NCI-H460 (cell line): ENCODE measurements around the gene IREB2. TPM values are rescaled to one million over a fixed set of nuclear protein-coding genes. Genes with fewer than 3 reads are reported as not detected.

Source experiments
- DNase-seq: peaks from one replicate; pipeline ENCODE4 v3.0.0-alpha.2; 2016; ENCODE audit warnings: low read depth; ENCODE audit errors: extremely low read depth
- total RNA-seq: library from RNA; depleted of rRNA; stranded (reverse); fragments of >200 nt; shearing (Covaris generic); gene quantifications from 2 replicates; pipeline ENCODE4 v1.2.3, GENCODE V29; 2014

IREB2 gene
- total RNA-seq, 1 experiment from 2014 or later, result 32.4 TPM

DNA sequence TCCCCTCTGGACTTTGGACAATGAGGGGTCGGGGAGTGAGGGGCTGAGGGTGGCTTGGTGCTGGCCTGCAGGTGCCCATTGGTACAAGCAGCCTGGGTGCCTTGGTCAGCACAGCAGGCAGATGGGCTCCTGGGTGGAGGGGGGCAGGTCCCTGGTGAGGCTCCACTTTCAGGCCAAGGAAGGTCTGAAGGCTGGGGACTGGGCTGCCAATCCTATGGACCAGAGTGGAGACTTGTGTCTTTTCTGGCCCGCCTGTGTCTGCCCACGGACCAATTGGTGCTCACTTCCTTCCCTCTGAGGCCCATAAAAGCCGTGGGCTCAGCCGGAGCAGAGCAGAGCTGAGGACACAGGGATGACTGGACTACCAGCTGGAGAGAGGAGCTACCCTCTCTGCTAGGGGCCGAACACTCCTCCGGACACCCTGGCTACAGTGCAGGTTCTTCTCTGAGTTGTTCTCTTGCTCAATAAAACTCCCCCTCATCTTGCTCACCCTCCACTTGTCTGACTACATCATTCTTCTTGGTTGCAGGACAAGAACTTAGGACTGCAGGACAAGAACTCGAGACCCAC lies 31.9 kb upstream of the IREB2 start:
- DNase-seq, result no peak

DNA sequence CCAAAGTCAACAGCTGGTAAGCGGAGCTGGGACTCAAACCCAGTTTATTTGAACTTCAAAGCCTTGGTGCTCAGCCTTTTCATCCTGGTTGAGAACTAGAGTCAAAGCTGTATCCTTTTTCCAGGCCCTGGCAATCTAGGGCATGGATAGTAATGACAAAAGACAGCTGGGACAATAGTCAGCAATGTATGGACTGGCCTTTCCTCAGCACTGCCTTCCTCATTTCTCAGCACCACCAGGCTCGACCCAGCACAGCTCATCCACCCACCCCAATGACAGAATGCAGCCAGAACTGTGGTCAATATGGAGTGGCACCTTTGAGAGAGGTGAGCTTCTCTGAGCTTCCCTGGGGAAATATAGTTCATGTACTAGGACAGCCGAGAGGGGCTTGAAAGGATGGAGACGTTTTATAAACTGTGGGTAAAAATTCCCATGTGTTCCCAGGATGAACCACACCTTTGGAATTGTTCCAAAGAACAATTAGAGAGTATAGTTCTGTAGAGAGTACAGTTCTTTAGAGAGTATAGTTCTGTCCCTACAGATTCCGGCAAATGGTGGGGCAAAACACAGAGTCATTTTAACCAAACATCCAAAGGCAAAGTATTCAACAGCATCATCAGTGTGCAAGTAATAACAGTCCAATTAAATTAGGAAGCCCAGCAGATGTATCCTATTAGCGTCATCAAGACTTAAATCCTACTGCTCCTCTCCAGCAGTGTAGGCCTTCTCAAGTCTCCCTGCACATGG lies 30.2 kb upstream of the IREB2 start:
- no peak for DNase-seq

GRCh38 chr15:78408355-78408640 lies 29.7 kb upstream of the IREB2 start:
- DNase-seq, result no peak

DNA sequence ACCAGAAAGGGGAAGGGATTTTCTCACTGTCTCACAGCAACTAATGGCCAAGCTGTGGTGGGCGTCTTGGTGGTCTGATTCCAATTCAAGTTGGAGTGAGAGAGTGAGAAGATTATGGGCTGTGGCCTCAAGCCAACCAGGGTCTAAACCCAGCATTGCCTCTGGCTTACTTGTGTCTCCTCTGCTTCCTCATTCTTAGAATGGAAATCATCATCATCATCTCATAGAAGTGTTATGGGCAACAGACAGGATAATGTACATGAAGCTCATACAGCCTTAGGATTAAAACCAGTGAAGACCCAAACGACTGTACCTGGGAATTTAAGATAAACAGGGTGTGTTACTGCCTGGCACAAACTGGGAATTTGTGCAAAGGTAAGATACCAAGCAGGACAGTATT lies 29.1 kb upstream of the IREB2 start:
- no peak for DNase-seq

DNA sequence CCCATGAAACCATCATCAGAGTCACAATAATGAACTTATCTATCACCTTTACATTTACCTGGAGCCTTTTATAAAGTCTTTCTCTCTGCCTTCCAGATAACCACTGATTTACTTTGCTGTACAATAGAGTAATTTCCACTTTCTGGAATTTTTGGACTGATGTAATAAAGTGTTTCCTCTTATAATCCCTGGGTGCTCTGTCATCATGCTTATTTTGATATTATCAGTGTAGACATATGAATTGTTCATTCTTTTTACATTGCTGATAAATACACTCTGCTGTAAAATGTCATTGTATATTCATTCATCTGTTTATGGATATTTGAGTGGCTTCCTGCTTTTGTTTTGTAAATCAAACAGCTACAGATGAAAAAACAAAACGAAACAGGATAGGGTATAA lies 27.0 kb upstream of the IREB2 start:
- no peak for DNase-seq

DNA sequence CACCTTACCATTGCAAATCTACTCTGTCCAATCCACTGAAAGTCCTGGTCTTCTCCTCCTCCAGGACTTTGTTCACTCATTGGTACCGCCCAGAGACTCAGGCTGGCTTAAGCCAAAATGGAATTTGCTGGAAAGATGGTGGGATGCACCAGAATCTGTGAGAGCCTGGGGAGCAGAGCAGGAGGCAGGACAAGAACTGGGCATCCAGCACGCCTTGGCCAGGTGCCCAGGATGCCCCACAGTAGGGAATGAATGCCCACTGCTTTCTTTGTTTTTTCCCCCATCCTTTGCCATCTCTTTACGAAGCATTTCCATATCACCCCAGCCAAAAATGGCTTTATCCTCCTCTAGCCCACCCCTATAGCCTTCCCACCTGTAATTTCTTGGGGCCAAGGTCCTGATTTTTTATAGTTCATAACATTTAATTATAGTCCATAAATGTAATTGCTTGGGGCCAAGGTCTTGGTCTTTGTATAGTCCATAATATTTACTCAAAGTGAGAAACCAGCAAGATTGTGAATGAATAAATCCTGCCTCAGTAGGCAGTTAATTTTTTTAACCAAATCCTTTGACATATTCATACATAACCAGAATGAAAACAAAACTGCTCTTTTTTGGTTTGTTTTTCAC lies 23.3 kb upstream of the IREB2 start:
- no peak for DNase-seq

- DNase-seq, result no peak
Observed at GRCh38 chr15:78415284-78415683, 22.7 kb upstream of the IREB2 start.

- DNase-seq, result no peak
Observed at GRCh38 chr15:78417754-78418630, 20.0 kb upstream of the IREB2 start.

DNA sequence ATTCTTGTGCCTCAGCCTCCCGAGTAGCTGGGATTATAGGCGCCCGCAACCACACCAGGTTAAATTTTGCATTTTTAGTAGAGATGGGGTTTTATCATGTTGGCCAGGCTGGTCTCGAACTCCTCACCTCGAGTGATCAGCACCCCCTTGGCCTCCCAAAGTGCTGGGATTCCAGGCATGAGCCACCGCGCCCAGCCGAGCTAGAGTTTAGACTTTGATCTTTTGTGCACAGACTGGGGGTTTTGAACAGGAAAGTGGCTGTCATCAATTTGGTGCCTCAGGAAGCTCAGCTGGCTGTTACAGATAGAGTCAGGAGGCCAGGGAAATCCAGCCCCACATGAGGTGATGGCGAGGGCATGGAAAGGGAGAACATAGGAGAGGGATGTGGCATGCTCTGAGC lies 19.3 kb upstream of the IREB2 start:
- no peak for DNase-seq

DNA sequence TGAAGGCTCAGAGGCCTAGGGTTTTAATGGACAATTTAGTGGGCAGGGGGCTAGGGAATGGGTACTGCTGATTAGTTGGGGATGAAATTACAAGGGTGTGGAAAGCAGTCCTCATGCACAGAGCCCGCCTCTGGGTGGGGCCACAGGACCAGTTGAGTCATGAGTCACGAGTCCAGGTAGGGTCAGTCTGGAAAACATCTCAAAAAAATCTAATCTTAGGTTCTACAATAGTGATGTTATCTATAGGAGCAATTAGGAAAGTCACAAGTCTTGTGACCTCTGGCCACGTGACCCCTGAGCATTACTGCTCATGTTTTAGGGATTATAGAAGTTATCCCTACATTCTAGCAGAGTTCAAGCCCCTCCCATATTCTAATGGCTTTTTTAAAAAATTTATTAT lies 18.6 kb upstream of the IREB2 start:
- DNase-seq, result no peak

- no peak for DNase-seq
Observed at GRCh38 chr15:78420220-78420619, 17.8 kb upstream of the IREB2 start.

DNA sequence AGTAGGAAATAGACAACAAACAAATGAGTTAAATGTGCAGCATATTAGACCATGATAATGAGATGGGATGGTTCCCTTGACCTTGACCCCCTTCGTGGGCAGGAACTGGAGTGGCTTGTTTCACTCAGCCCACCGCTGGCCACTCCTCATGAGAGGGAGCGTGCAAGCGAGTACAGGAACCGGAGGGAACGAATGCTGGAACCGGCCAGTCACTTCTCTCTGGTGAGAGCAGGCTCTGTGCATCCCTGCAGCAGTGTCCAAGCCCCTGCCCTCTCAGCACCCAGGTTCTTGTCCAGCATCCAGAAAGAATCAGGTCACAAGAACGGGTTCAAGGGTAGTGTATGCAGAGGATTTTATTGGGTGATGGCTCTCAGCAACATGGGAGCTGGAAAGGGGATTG lies 17.2 kb upstream of the IREB2 start:
- no peak for DNase-seq

DNA sequence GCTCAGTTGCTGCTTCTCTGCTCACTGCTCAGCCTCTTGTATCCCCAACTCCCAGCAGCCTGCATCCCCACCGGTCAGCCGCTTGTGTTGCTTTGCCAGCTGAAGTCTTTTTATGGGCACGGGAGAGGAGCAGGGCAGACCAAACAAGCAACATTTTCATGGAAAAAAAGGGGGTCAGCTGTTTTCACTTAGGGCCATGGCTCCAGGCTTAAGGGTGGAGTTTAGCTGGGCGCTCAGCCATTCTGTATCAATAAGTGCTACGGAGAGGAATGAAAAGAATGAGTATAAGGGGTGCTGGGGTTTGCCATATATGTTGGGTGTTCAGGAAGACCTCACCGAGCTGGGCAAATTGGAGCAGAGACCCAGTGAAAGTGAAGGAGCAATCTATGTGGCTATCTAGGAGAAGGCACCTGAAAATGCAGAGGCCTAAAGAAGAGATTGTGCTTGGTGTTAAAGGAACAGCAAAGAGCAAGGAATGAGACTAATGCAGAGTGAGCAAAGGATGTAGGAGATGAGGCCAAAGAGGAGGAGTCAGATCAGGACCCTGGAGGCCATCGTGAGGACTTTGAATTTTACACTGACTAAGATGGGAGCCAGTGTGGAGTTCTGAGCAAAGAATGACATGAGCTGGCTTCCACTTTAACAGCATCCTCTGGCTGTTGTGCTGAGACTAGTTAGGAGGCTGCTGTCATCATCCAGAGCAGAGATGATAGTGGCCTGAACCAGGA lies 16.6 kb upstream of the IREB2 start:
- no peak for DNase-seq

DNA sequence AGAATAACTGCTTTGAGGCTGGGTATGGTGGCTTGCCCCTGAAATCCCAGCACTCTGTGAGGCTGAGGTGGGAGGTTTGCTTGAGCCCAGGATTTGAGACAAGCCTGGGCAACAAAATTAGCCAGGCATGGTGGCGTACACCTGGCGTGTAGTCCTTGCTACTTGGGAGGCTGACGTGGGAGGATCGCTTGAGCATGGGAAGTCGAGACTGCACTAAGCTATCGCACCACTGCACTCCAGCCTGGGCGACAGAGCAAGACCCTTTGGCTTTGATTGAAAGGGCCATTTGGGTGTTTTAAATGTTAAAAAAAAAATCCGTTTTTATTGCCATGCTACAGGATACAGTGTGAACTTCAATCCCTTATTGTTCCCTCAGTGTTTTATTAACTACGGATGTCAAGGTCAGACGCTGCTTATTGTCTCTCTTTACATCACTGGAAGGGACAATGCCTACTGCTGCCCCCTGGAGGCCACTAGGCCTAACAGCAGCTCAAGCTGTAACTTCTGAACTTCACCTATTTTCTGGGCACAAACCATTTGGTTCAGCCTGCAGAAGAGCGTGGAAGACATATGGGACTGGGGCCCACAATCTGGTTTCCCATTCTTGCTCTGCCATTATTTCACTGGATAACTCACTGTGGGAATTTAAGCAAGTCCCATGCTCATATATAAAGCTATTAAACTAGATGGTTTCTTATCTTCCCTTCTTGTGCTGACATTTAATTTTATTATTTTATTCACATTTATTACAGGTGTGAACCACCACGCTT lies 15.3 kb upstream of the IREB2 start:
- DNase-seq, result peak; percentile 58

DNA sequence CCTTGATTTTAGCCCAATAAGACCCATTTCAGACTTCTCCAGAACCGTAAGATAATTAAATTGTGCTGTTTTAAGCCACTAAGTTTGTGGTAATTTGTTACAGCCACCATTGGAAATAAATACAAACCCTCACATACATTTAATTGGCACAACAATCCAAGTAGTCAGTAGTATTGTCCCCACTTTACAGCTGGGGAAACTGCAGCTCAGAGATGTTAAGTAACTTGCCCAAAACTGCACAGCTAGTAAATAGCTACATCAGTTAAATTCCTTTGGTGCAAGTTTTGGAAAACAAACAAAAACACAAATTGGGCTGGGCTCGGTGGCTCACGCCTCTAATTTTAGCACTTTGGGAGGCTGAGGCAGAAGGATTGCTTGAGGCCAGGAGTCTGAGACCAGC lies 13.3 kb upstream of the IREB2 start:
- DNase-seq, result no peak

DNA sequence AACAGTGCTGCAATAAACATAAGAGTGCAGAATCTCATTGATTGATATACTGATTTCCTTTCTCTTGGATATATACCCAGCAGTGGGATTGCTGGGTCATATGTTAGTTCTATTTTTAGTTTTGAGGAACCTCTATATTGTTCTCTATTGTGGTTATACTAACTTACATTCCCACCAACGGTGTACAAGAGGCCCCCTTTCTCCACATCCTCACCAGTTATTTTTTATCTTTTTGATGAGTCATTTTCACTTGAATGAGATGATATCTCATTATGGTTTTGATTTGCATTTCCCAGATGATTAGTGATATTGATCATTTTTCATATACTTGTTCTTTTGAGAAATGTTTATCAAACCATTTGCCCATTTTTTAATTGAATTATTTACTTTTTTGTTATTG lies 12.4 kb upstream of the IREB2 start:
- DNase-seq, result no peak

DNA sequence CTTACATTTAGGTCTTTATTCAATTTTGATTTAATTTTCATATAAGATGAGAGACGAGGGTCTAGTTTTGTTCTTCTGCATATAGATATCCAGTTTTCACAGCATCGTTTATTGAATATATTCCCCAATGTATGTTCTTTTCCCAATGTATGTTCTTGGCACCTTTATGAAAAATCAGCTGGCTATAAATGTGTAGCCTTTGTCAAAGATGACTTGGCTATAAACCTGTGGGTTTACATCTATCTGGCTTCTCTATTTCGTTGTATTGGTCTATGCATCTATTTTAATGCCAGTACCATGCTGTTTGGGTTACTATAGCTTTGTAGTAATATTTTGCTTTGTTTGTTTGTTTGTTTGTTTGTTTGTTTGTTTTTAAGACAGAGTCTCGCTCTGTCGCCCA lies 11.7 kb upstream of the IREB2 start:
- DNase-seq, result no peak

GRCh38 chr15:78427953-78428352 lies 10.1 kb upstream of the IREB2 start:
- no peak for DNase-seq

DNA sequence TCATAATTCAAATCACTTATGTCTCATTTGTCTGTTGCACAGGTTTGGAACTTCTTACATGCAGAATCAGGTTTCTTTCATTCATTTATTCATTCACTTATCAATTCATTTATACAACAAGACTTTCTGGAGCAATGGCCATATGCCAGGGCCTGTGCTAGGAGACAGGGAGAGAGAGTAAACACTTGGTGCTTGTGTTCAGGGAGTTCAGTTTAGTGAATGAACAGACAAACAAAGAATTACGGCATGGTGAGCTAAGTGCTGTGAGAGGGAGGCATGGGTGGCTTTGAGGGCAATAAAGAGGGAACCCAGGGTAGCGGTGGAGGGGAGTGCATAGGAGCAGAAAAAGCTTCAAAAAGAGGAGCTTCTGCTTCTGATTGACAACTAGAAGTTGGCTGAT lies 8.5 kb upstream of the IREB2 start:
- DNase-seq, result no peak

- no peak for DNase-seq
Observed at GRCh38 chr15:78431955-78432354, 6.1 kb upstream of the IREB2 start.
